Mucosa of descending colon (tissue), 3 donors: ENCODE results near the gene ATP6V1D. TPM values are rescaled to one million over a fixed set of nuclear protein-coding genes. Genes with fewer than 3 reads are reported as not detected.
"Not testable (repeated sequence)": the region's sequence is repeated elsewhere in the genome, so short reads cannot be mapped to it uniquely, and the experiment has no call there.

ENCODE experiments used
- ATAC-seq: fragments of 200-7000 bp; cut with Tn5 transposase; one replicate; pipeline ENCODE4 v1.9.1; 2020; ENCODE audit warnings: mild to moderate bottlenecking, moderate library complexity
- DNase-seq, 3 donors: peaks; one replicate each; pipeline ENCODE4 v3.0.0-alpha.2; 2020
- H3K36me3 ChIP-seq: fragments of 200-600 bp; one replicate; pipeline ENCODE4 v1.8.0; 2021; ENCODE audit warnings: low read depth, mild to moderate bottlenecking
- H3K4me1 ChIP-seq: fragments of 200-600 bp; one replicate; pipeline ENCODE4 v1.8.0; 2021; ENCODE audit warnings: low read depth, mild to moderate bottlenecking
- H3K4me3 ChIP-seq: fragments of 200-600 bp; one replicate; pipeline ENCODE4 v1.8.0; 2021; ENCODE audit warnings: mild to moderate bottlenecking
- H3K9me3 ChIP-seq: fragments of 200-600 bp; one replicate; pipeline ENCODE4 v1.8.0; 2021; ENCODE audit warnings: mild to moderate bottlenecking
- intact Hi-C, 2 donors: fragments of 100-400 bp; cut with DNase I in 1 of 2; cut with micrococcal nuclease in 1 of 2; formaldehyde crosslinking; loops; one replicate each; pipeline versions ENCODE4 v1.11.0 to v1.11.1; 2022; cut with DNase I, micrococcal nuclease
- total RNA-seq, 3 donors: library from RNA; stranded (reverse); fragmentation: NEBNext Ultra II Directional in 2 of 3; extraction: Animal tissue kit (Norgen Biotek cat#: 25700) in 2 of 3; gene quantifications; one replicate each; pipeline versions ENCODE4 v1.2.1 to v1.2.4, GENCODE V29; 2021 to 2023
- TF ChIP-seq, protein P1 (sequence below): fragments of 200-600 bp; IDR thresholded peaks from one replicate; pipeline ENCODE4 v1.8.0; 2022; ENCODE audit warnings: antibody characterized with exemption, mild to moderate bottlenecking
- donor health status: DM: no; HTN: no; CAD: no; lungs with moderate emphysema.
- donor health status: DM: no; HTN: no; CAD: no.
- donor health status: DM: no; HTN: yes; CAD: no.

The ATP6V1D gene
- total RNA-seq, 3 donors from 2014 or later, result 74.1 to 83.7 (median 81.6) TPM

DNA sequence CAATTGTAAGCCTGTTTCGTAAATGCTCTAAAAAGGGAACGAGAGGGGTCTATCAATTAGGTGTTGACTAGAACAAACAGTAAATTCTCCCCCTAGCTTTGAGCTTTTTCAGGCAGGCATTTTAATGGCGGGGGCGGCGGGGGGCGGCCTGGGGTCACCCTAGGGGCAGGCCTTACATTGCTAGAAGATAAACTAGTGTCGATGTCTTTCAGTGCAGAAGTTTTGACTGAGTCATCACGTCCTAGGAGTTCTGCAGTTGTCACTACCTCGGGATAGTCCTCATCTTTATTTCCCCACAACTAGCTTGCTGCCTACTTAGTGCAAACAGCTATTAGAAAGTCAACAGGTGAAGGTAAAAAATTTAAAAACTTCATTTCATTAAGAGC lies 1.6 kb downstream of the ATP6V1D start:
- Histone ChIP-seq H3K4me1 (peaks cover 33% of the 10 kb centered on the region), H3K36me3 (no peaks in the 10 kb centered on the region), H3K4me3 (no peak overlapping the region), H3K9me3 (no peaks in the 10 kb centered on the region)
- intact Hi-C loops, result no loop called here
- DNase-seq (no peak), ATAC-seq (no peak)
- TF ChIP-seq, protein P1, sequence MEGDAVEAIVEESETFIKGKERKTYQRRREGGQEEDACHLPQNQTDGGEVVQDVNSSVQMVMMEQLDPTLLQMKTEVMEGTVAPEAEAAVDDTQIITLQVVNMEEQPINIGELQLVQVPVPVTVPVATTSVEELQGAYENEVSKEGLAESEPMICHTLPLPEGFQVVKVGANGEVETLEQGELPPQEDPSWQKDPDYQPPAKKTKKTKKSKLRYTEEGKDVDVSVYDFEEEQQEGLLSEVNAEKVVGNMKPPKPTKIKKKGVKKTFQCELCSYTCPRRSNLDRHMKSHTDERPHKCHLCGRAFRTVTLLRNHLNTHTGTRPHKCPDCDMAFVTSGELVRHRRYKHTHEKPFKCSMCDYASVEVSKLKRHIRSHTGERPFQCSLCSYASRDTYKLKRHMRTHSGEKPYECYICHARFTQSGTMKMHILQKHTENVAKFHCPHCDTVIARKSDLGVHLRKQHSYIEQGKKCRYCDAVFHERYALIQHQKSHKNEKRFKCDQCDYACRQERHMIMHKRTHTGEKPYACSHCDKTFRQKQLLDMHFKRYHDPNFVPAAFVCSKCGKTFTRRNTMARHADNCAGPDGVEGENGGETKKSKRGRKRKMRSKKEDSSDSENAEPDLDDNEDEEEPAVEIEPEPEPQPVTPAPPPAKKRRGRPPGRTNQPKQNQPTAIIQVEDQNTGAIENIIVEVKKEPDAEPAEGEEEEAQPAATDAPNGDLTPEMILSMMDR, result no peak

DNA sequence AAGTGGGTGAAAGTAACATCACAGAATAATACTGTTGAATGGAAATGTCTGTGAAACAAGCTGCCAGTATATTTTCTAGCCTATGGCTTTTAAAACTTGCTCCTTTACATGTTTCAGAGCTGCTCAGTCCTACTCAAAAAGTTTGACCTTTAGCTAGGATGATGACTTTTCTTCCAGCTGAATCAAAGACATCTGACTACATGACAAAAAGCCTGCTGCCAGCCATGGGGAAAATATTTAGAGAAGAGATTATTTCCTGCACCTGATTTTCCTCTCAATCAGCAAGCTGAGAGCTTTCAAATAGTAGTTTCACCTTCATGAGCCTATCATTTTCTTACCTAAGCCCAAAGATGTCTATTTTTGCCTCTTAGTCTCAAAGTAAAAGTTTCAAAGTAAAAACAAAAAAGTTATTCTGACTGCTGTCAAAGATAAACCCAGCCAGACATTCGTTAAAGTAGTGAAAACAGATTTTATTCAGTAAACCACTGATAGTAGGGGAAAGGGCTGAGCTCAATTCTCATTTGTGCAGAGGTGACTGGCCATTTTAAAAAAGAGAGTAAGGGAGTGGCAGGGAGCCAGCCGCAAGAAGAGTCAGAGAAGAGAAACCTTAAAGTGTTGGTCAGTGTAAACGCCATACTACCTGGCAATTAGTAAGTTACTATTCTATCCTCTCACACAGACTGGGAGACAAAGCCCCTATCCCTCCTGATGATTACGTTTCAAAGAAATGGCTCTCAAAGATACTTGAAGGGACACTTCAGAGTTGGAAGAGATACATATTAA lies 2.2 kb downstream of the ATP6V1D start:
- no peak overlapping the region for H3K4me3 ChIP-seq
- H3K36me3 ChIP-seq, result no peaks in the 10 kb centered on the region
- no peak for DNase-seq
- no peaks in the 10 kb centered on the region for H3K9me3 ChIP-seq
- ATAC-seq, result no peak
- TF ChIP-seq, protein P1, result no peak
- intact Hi-C loops, result no loop called here
- H3K4me1 ChIP-seq, result peaks cover 29% of the 10 kb centered on the region

DNA sequence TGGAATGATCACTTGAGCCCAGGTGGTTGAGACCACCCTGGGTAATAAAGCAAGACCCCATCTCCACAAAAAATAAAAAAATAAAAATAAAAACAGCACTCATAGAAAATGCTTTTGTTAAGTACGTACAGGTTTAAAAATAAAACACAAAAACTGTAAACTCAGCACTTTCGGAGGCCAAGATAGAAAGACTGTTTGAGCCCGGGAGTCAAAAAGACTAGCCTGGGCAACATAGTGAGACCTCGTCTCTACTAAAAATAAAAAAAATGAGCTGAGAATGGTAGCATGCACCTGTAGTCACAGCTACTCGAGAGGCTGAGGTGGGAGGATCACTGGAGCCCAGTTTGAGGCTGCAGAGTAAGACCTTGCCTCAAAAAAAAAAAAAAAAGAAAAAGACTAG lies 7.5 kb downstream of the ATP6V1D start:
- intact Hi-C loops, result no loop called here

DNA sequence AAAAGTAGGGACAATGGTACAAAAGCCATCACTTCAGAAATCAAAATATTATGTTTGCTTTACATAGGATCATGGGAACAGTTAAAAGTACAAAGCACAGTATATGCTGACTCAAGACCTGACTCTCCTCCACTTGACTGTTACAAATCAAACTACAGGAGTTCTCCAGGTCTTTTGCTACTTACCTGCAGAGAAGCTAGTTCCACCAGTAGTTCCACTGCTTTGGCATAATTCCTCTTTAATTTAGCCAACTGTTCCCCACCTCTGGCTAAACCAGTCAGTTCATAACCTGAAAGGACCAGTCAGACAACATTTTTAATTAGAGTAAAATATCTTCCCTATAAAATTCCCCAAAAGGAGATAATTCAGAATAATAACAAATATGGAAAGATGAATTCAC lies 14.0 kb downstream of the ATP6V1D start:
- peaks cover 5% of the 10 kb centered on the region for H3K36me3 ChIP-seq
- TF ChIP-seq, protein P1, result no peak

More for the DNA sequence above, 7.5 kb downstream of the ATP6V1D start:
- DNase-seq (no peak), ATAC-seq (no peak)
- Histone ChIP-seq H3K4me3 (no peak overlapping the region), H3K9me3 (no peaks in the 10 kb centered on the region), H3K36me3 (peaks cover 5% of the 10 kb centered on the region), H3K4me1 (no peaks in the 10 kb centered on the region)
- TF ChIP-seq, protein P1, result no peak

DNA sequence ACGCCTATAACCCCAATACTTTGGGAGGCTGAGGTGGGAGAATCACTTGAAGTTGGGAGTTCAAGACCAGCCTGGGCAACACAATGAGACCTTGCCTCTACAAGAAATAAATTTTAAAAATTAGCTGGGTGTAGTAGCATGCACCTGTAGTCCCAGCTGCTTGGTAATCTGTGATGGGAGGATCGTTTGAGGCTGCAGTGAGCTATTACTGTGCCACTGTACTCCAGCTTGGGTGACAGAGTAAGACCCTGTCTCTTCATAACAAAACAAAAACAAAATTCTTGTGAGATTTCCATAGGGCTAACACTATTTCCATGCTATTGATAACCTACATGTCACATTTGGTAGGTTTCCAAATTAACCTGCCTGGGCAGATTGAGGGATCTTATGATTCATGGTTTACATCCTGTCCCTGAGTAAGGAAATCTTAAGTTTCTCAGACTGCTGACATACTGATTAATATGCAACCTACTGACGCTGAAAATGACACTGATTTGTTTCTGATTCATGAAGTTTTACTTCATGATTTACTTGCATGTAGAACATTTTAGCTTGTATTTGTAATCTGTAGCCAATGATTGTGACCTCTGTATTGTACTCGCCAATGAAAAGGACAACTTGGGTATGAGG lies 15.9 kb downstream of the ATP6V1D start:
- intact Hi-C loops, result no loop called here
- H3K4me3 ChIP-seq, result no peak overlapping the region
- no peak for DNase-seq
- H3K36me3 ChIP-seq, result peaks cover under 1% of the 10 kb centered on the region
- no peaks in the 10 kb centered on the region for H3K4me1 ChIP-seq
- H3K9me3 ChIP-seq, result no peaks in the 10 kb centered on the region
- TF ChIP-seq, protein P1, result no peak
- no peak for ATAC-seq

More for the DNA sequence above, 14.0 kb downstream of the ATP6V1D start:
- ATAC-seq (no peak), DNase-seq (no peak)
- no peaks in the 10 kb centered on the region for H3K4me1 ChIP-seq
- H3K4me3 ChIP-seq, result no peak overlapping the region
- no peaks in the 10 kb centered on the region for H3K9me3 ChIP-seq
- intact Hi-C loops, result no loop called here

DNA sequence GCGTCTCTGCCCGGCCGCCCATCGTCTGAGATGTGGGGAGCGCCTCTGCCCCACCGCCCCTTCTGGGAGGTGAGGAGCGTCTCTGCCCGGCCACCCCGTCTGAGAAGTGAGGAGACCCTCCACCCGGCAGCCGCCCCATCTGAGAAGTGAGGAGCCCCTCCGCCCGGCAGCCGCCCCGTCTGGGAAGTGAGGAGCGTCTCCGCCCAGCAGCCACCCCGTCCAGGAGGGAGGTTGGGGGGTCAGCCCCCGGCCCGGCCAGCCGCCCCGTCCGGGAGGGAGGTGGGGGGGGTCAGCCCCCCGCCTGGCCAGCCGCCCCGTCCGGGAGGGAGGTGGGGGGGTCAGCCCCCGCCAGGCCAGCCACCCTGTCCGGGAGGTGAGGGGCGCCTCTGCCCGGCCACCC lies 18.4 kb downstream of the ATP6V1D start:
- H3K4me3 ChIP-seq, DNase-seq, H3K36me3 ChIP-seq, ATAC-seq, H3K9me3 ChIP-seq, intact Hi-C loops, H3K4me1 ChIP-seq: not testable (repeated sequence)
